WTC11 (cell line): ENCODE results near the gene ATP5MG. TPM values are rescaled to one million over a fixed set of nuclear protein-coding genes. Genes with fewer than 3 reads are reported as not detected.

ENCODE experiments used
- ATAC-seq: fragments of 200-7000 bp; cut with Tn5 transposase; 2 replicates; pipeline ENCODE4 v1.10.0; 2021; ENCODE audit warnings: mild to moderate bottlenecking, moderate library complexity
- CTCF ChIA-PET: fragments of 300-600 bp; sonication (Branson Sonifier 250); formaldehyde crosslinking; loops from one replicate; lab custom pipeline; 2021; ENCODE audit warnings: antibody characterized with exemption; lab: Charles Lee
- POLR2A ChIA-PET: fragments of 350-600 bp; sonication (Branson Sonifier 250); formaldehyde crosslinking; loops from one replicate; lab custom pipeline; 2021; ENCODE audit warnings: antibody characterized with exemption; lab: Charles Lee
- DNase-seq: peaks from one replicate; pipeline ENCODE4 v3.0.0; 2021; ENCODE audit warnings: low spot score
- H3K27ac Mint-ChIP-seq: 2 replicates; pipeline ENCODE4 v1.8.0; 2021; ENCODE audit warnings: mixed read lengths
- H3K27me3 Mint-ChIP-seq: 2 replicates; pipeline ENCODE4 v1.8.0; 2021; ENCODE audit warnings: low read depth, mild to moderate bottlenecking, moderate library complexity, mixed read lengths
- H3K36me3 Mint-ChIP-seq: 2 replicates; pipeline ENCODE4 v1.8.0; 2021; ENCODE audit warnings: mixed read lengths
- H3K4me1 Mint-ChIP-seq: 2 replicates; pipeline ENCODE4 v1.8.0; 2022; ENCODE audit warnings: mixed read lengths
- H3K4me3 Mint-ChIP-seq: 2 replicates; pipeline ENCODE4 v1.8.0; 2021; ENCODE audit warnings: mild to moderate bottlenecking, moderate library complexity, mixed read lengths
- H3K9me3 Mint-ChIP-seq: 2 replicates; pipeline ENCODE4 v1.8.0; 2021; ENCODE audit warnings: mixed read lengths
- CDX4 ChIP-seq: fragments of 250-450 bp; sonication (Bioruptor Pico); IDR thresholded peaks from 2 replicates; pipeline ENCODE4 v1.9.0; 2021; ENCODE audit warnings: moderate library complexity, mild to moderate bottlenecking, inconsistent platforms, borderline replicate concordance
- E2F1 ChIP-seq: sonication (generic); formaldehyde crosslinking; IDR thresholded peaks from 2 replicates; pipeline ENCODE4 v1.8.0; 2022; ENCODE audit warnings: mild to moderate bottlenecking, missing genetic modification reagents
- E2F5 ChIP-seq: sonication (generic); formaldehyde crosslinking; IDR thresholded peaks from 2 replicates; pipeline ENCODE4 v1.8.1; 2022; ENCODE audit warnings: mild to moderate bottlenecking, moderate library complexity, missing genetic modification reagents
- ELF4 ChIP-seq: sonication (generic); formaldehyde crosslinking; IDR thresholded peaks from 2 replicates; pipeline ENCODE4 v1.8.1; 2022; ENCODE audit warnings: low read depth, mild to moderate bottlenecking, moderate library complexity, missing genetic modification reagents
- FOXJ3 ChIP-seq: sonication (generic); formaldehyde crosslinking; IDR thresholded peaks from 2 replicates; pipeline ENCODE4 v1.9.0; 2021; ENCODE audit warnings: missing genetic modification reagents, mild to moderate bottlenecking, borderline replicate concordance
- FOXK1 ChIP-seq: sonication (generic); formaldehyde crosslinking; IDR thresholded peaks from 2 replicates; pipeline ENCODE4 v1.8.0; 2022; ENCODE audit warnings: mild to moderate bottlenecking, moderate library complexity, missing genetic modification reagents
- FOXP1 ChIP-seq: sonication (generic); formaldehyde crosslinking; IDR thresholded peaks from 2 replicates; pipeline ENCODE4 v1.8.0; 2022; ENCODE audit warnings: missing genetic modification reagents, mild to moderate bottlenecking, moderate library complexity, borderline replicate concordance
- FOXP4 ChIP-seq: sonication (generic); formaldehyde crosslinking; IDR thresholded peaks from 2 replicates; pipeline ENCODE4 v1.8.0; 2022; ENCODE audit warnings: mild to moderate bottlenecking, missing genetic modification reagents
- MYBL2 ChIP-seq: sonication (generic); formaldehyde crosslinking; IDR thresholded peaks from 2 replicates; pipeline ENCODE4 v1.8.1; 2023; ENCODE audit warnings: mild to moderate bottlenecking, moderate library complexity, missing genetic modification reagents
- NFATC4 ChIP-seq: fragments of 250-450 bp; sonication (Bioruptor Pico); IDR thresholded peaks from 2 replicates; pipeline ENCODE4 v1.9.0; 2021; ENCODE audit warnings: mild to moderate bottlenecking
- NFYB ChIP-seq: sonication (generic); formaldehyde crosslinking; conservative IDR thresholded peaks from 2 replicates; pipeline ENCODE4 v1.8.0; 2022; ENCODE audit warnings: low read depth, missing genetic modification reagents
- NR2C2 ChIP-seq: sonication (generic); formaldehyde crosslinking; IDR thresholded peaks from 2 replicates; pipeline ENCODE4 v1.8.0; 2022; ENCODE audit warnings: mild to moderate bottlenecking, missing genetic modification reagents
- RORB ChIP-seq: fragments of 250-450 bp; sonication (Bioruptor Pico); IDR thresholded peaks from 2 replicates; pipeline ENCODE4 v1.9.0; 2021; ENCODE audit warnings: mild to moderate bottlenecking
- SMAD4 ChIP-seq: sonication (generic); formaldehyde crosslinking; IDR thresholded peaks from 2 replicates; pipeline ENCODE4 v1.8.0; 2022; ENCODE audit warnings: mild to moderate bottlenecking, missing genetic modification reagents
- USF2 ChIP-seq: sonication (generic); formaldehyde crosslinking; IDR thresholded peaks from 2 replicates; pipeline ENCODE4 v1.8.1; 2023; ENCODE audit warnings: mild to moderate bottlenecking, missing genetic modification reagents, moderate library complexity
- ZNF219 ChIP-seq: sonication (generic); formaldehyde crosslinking; IDR thresholded peaks from 2 replicates; pipeline ENCODE4 v1.8.0; 2023; ENCODE audit warnings: missing genetic modification reagents, mild to moderate bottlenecking, borderline replicate concordance
- ZNF263 ChIP-seq: sonication (generic); formaldehyde crosslinking; IDR thresholded peaks from 2 replicates; pipeline ENCODE4 v1.8.1; 2022; ENCODE audit warnings: low read depth, mild to moderate bottlenecking, moderate library complexity, missing genetic modification reagents
- ZNF396 ChIP-seq: fragments of 250-450 bp; sonication (Bioruptor Pico); IDR thresholded peaks from 2 replicates; pipeline ENCODE4 v1.8.0; 2021; ENCODE audit warnings: mild to moderate bottlenecking, moderate library complexity, borderline replicate concordance
- ZNF425 ChIP-seq: fragments of 250-450 bp; sonication (Bioruptor Pico); conservative IDR thresholded peaks from 2 replicates; pipeline ENCODE4 v1.9.0; 2021; ENCODE audit warnings: mild to moderate bottlenecking
- total RNA-seq: library from RNA; stranded (reverse); gene quantifications from 3 replicates; pipeline ENCODE4 v1.2.3, GENCODE V29; 2021

ATP5MG gene
- total RNA-seq, 1 experiment from 2014 or later, result 251 TPM

GRCh38 chr11:118353084-118353710, 48.2 kb upstream of the ATP5MG start (continued):
- TF ChIP-seq ZNF425 (CRISPR knock-in tag) (no peak), MYBL2 (CRISPR knock-in tag) (no peak), NFATC4 (no peak), ZNF219 (CRISPR knock-in tag) (no peak), USF2 (no peak), E2F5 (CRISPR knock-in tag) (no peak), FOXP4 (CRISPR knock-in tag) (no peak)

GRCh38 chr11:118358071-118358470, 43.3 kb upstream of the ATP5MG start:
- ATAC-seq (no peak), DNase-seq (no peak)
- Mint-ChIP-seq H3K27ac (no peak overlapping the region), H3K36me3 (no peaks in the 10 kb centered on the region)
- POLR2A ChIA-PET, result no interaction called here
- CTCF ChIA-PET, result no interaction called here
- TF ChIP-seq FOXJ3 (CRISPR knock-in tag) (no peak), NR2C2 (CRISPR knock-in tag) (no peak), NFYB (CRISPR knock-in tag) (no peak), FOXK1 (CRISPR knock-in tag) (no peak), ELF4 (no peak), SMAD4 (CRISPR knock-in tag) (no peak), E2F1 (CRISPR knock-in tag) (no peak), E2F5 (CRISPR knock-in tag) (no peak), CDX4 (CRISPR knock-in tag) (no peak), ZNF263 (CRISPR knock-in tag) (no peak), ZNF396 (CRISPR knock-in tag) (no peak), USF2 (no peak), RORB (CRISPR knock-in tag) (no peak), FOXP1 (CRISPR knock-in tag) (no peak)
- TF ChIP-seq, all 79 proteins: peak for 0
- H3K27me3 Mint-ChIP-seq, result peaks cover 16% of the 10 kb centered on the region
- 0 out of 2 replicates have a peak, but pooled peaks cover 3% of the 10 kb centered on the region for H3K9me3 Mint-ChIP-seq
- H3K4me1 Mint-ChIP-seq, result peaks cover 4% of the 10 kb centered on the region
- H3K4me3 Mint-ChIP-seq, result no peak overlapping the region
